ENCODE measurements around the gene CBX4.

GRCh38 chr17:79852748-79853147, 13.5 kb upstream of the CBX4 start:
- no peak for TF ChIP-seq CREB1 (CRISPR knock-in tag; IDR thresholded peaks at IDR 0.05; ENCODE audit: low read depth)
- TF ChIP-seq CTCF (conservative IDR thresholded peaks at IDR 0.05; ENCODE audit: low read depth in 2 of 2): no peak
- TF ChIP-seq POLR2AphosphoS5 (IDR thresholded peaks at IDR 0.05; ENCODE audit: low read depth): no peak

All from GM23338 (cell line).